ENCODE measurements around the gene BRD7.
A peak's percentile ranks its signal among the peaks of the same experiment; 100 is the strongest.
"Not testable (repeated sequence)": the region's sequence is repeated elsewhere in the genome, so short reads cannot be mapped to it uniquely, and the experiment has no call there.

Gene BRD7

GRCh38 chr16:50360033-50360778 lies 8.6 kb downstream of the BRD7 start:
- DNase-seq (ENCODE audit: low read depth): peak; percentile 26
- no peak for TF ChIP-seq CTCF (IDR thresholded peaks at IDR 0.05; ENCODE audit: low read length, missing control alignments)
- H3K4me3 ChIP-seq (replicated peaks; ENCODE audit: low read depth, low read length): no peak overlapping the region

GRCh38 chr16:50359626-50360025 lies 9.2 kb downstream of the BRD7 start:
- no peak for DNase-seq (ENCODE audit: low read depth)
- no peak overlapping the region for H3K4me3 ChIP-seq (replicated peaks; ENCODE audit: low read depth, low read length)
- no peak for TF ChIP-seq CTCF (IDR thresholded peaks at IDR 0.05; ENCODE audit: low read length, missing control alignments)

GRCh38 chr16:50354629-50355456 lies 13.9 kb downstream of the BRD7 start:
- peak; percentile 56 for TF ChIP-seq CTCF (IDR thresholded peaks at IDR 0.05; ENCODE audit: low read length, missing control alignments)
- DNase-seq (ENCODE audit: low read depth): peak; percentile 44
- H3K4me3 ChIP-seq (replicated peaks; ENCODE audit: low read depth, low read length): no peak overlapping the region

- no peak overlapping the region for H3K4me3 ChIP-seq (replicated peaks; ENCODE audit: low read depth, low read length)
- TF ChIP-seq CTCF (IDR thresholded peaks at IDR 0.05; ENCODE audit: low read length, missing control alignments): no peak
- DNase-seq (ENCODE audit: low read depth): no peak
Measured at GRCh38 chr16:50354082-50354481, 14.7 kb downstream of the BRD7 start.

GRCh38 chr16:50351952-50352351 lies 16.8 kb downstream of the BRD7 start:
- no peak for TF ChIP-seq CTCF (IDR thresholded peaks at IDR 0.05; ENCODE audit: low read length, missing control alignments)
- no peak for DNase-seq (ENCODE audit: low read depth)
- no peak overlapping the region for H3K4me3 ChIP-seq (replicated peaks; ENCODE audit: low read depth, low read length)

GRCh38 chr16:50351116-50351515 lies 17.7 kb downstream of the BRD7 start:
- H3K4me3 ChIP-seq (replicated peaks; ENCODE audit: low read depth, low read length): no peak overlapping the region
- TF ChIP-seq CTCF (IDR thresholded peaks at IDR 0.05; ENCODE audit: low read length, missing control alignments): no peak
- no peak for DNase-seq (ENCODE audit: low read depth)

- DNase-seq (ENCODE audit: low read depth); H3K4me3 ChIP-seq (replicated peaks; ENCODE audit: low read depth, low read length): not testable (repeated sequence)
Measured at GRCh38 chr16:50345210-50345609, 23.6 kb downstream of the BRD7 start.

GRCh38 chr16:50343566-50343965 lies 25.2 kb downstream of the BRD7 start:
- not testable (repeated sequence) for DNase-seq (ENCODE audit: low read depth); H3K4me3 ChIP-seq (replicated peaks; ENCODE audit: low read depth, low read length)

Data from fibroblast of pulmonary artery (primary cell).